WTC11 (cell line): ENCODE measurements around the gene KDM1A. TPM values are rescaled to one million over a fixed set of nuclear protein-coding genes. Genes with fewer than 3 reads are reported as not detected.
A peak's percentile ranks its signal among the peaks of the same experiment; 100 is the strongest.

Source experiments
- ATAC-seq: fragments of 200-7000 bp; cut with Tn5 transposase; 2 replicates; pipeline ENCODE4 v1.10.0; 2021; ENCODE audit warnings: mild to moderate bottlenecking, moderate library complexity
- CTCF ChIA-PET: fragments of 300-600 bp; sonication (Branson Sonifier 250); formaldehyde crosslinking; loops from one replicate; lab custom pipeline; 2021; ENCODE audit warnings: antibody characterized with exemption; lab: Charles Lee
- POLR2A ChIA-PET: fragments of 350-600 bp; sonication (Branson Sonifier 250); formaldehyde crosslinking; loops from one replicate; lab custom pipeline; 2021; ENCODE audit warnings: antibody characterized with exemption; lab: Charles Lee
- DNase-seq: peaks from one replicate; pipeline ENCODE4 v3.0.0; 2021; ENCODE audit warnings: low spot score
- H3K27ac Mint-ChIP-seq: 2 replicates; pipeline ENCODE4 v1.8.0; 2021; ENCODE audit warnings: mixed read lengths
- H3K27me3 Mint-ChIP-seq: 2 replicates; pipeline ENCODE4 v1.8.0; 2021; ENCODE audit warnings: low read depth, mild to moderate bottlenecking, moderate library complexity, mixed read lengths
- H3K36me3 Mint-ChIP-seq: 2 replicates; pipeline ENCODE4 v1.8.0; 2021; ENCODE audit warnings: mixed read lengths
- H3K4me1 Mint-ChIP-seq: 2 replicates; pipeline ENCODE4 v1.8.0; 2022; ENCODE audit warnings: mixed read lengths
- H3K4me3 Mint-ChIP-seq: 2 replicates; pipeline ENCODE4 v1.8.0; 2021; ENCODE audit warnings: mild to moderate bottlenecking, moderate library complexity, mixed read lengths
- H3K9me3 Mint-ChIP-seq: 2 replicates; pipeline ENCODE4 v1.8.0; 2021; ENCODE audit warnings: mixed read lengths
- ATF1 ChIP-seq: sonication (generic); formaldehyde crosslinking; IDR thresholded peaks from 2 replicates; pipeline ENCODE4 v1.8.1; 2023; ENCODE audit warnings: mild to moderate bottlenecking, moderate library complexity, missing genetic modification reagents
- CREM ChIP-seq: sonication (generic); formaldehyde crosslinking; IDR thresholded peaks from 2 replicates; pipeline ENCODE4 v1.8.1; 2022; ENCODE audit warnings: mild to moderate bottlenecking, missing genetic modification reagents, moderate library complexity
- ELF4 ChIP-seq: sonication (generic); formaldehyde crosslinking; IDR thresholded peaks from 2 replicates; pipeline ENCODE4 v1.8.1; 2022; ENCODE audit warnings: low read depth, mild to moderate bottlenecking, moderate library complexity, missing genetic modification reagents
- EMX1 ChIP-seq: fragments of 250-450 bp; sonication (Bioruptor Pico); IDR thresholded peaks from 2 replicates; pipeline ENCODE4 v1.8.0; 2021; ENCODE audit warnings: mild to moderate bottlenecking
- FOXK1 ChIP-seq: sonication (generic); formaldehyde crosslinking; IDR thresholded peaks from 2 replicates; pipeline ENCODE4 v1.8.0; 2022; ENCODE audit warnings: mild to moderate bottlenecking, moderate library complexity, missing genetic modification reagents
- NR1H2 ChIP-seq: sonication (generic); formaldehyde crosslinking; IDR thresholded peaks from 2 replicates; pipeline ENCODE4 v1.9.0; 2021; ENCODE audit warnings: mild to moderate bottlenecking, moderate library complexity, missing genetic modification reagents
- SMAD3 ChIP-seq: sonication (generic); formaldehyde crosslinking; IDR thresholded peaks from 2 replicates; pipeline ENCODE4 v1.8.0; 2022; ENCODE audit warnings: missing genetic modification reagents, mild to moderate bottlenecking, borderline replicate concordance
- SMAD4 ChIP-seq: sonication (generic); formaldehyde crosslinking; IDR thresholded peaks from 2 replicates; pipeline ENCODE4 v1.8.0; 2022; ENCODE audit warnings: mild to moderate bottlenecking, missing genetic modification reagents
- SP1 ChIP-seq: sonication (generic); formaldehyde crosslinking; conservative IDR thresholded peaks from 2 replicates; pipeline ENCODE4 v1.8.1; 2022; ENCODE audit warnings: missing genetic modification reagents
- TEAD1 ChIP-seq: sonication (generic); formaldehyde crosslinking; IDR thresholded peaks from 2 replicates; pipeline ENCODE4 v1.8.0; 2022; ENCODE audit warnings: mild to moderate bottlenecking, missing genetic modification reagents
- ZNF138 ChIP-seq: sonication (generic); formaldehyde crosslinking; conservative IDR thresholded peaks from 2 replicates; pipeline ENCODE4 v1.8.1; 2022; ENCODE audit warnings: mild to moderate bottlenecking, moderate library complexity, missing genetic modification reagents
- ZNF219 ChIP-seq: sonication (generic); formaldehyde crosslinking; IDR thresholded peaks from 2 replicates; pipeline ENCODE4 v1.8.0; 2023; ENCODE audit warnings: missing genetic modification reagents, mild to moderate bottlenecking, borderline replicate concordance
- total RNA-seq: library from RNA; stranded (reverse); gene quantifications from 3 replicates; pipeline ENCODE4 v1.2.3, GENCODE V29; 2021
- TF ChIP-seq, protein P1 (sequence below): sonication (generic); formaldehyde crosslinking; IDR thresholded peaks from 2 replicates; pipeline ENCODE4 v1.8.1; 2022; ENCODE audit warnings: mild to moderate bottlenecking, moderate library complexity, missing genetic modification reagents
- TF ChIP-seq, protein P2 (sequence below): sonication (generic); formaldehyde crosslinking; IDR thresholded peaks from 2 replicates; pipeline ENCODE4 v1.8.1; 2023; ENCODE audit warnings: mild to moderate bottlenecking, missing genetic modification reagents
- TF ChIP-seq, protein P3 (sequence below): sonication (generic); formaldehyde crosslinking; IDR thresholded peaks from 2 replicates; pipeline ENCODE4 v1.8.0; 2022; ENCODE audit warnings: mild to moderate bottlenecking, missing genetic modification reagents
- TF ChIP-seq, protein P4 (sequence below): sonication (generic); formaldehyde crosslinking; IDR thresholded peaks from 2 replicates; pipeline ENCODE4 v1.8.1; 2023; ENCODE audit warnings: mild to moderate bottlenecking, missing genetic modification reagents, moderate library complexity
- TF ChIP-seq, protein P5 (sequence below): sonication (generic); formaldehyde crosslinking; IDR thresholded peaks from 2 replicates; pipeline ENCODE4 v1.8.1; 2023; ENCODE audit warnings: mild to moderate bottlenecking, missing genetic modification reagents
- TF ChIP-seq, protein P6 (sequence below): fragments of 250-450 bp; sonication (Bioruptor Pico); IDR thresholded peaks from 2 replicates; pipeline ENCODE4 v1.9.0; 2021; ENCODE audit warnings: mild to moderate bottlenecking, borderline replicate concordance
- TF ChIP-seq, protein P7 (sequence below): sonication (generic); formaldehyde crosslinking; IDR thresholded peaks from 2 replicates; pipeline ENCODE4 v1.8.1; 2022; ENCODE audit warnings: missing genetic modification reagents, borderline replicate concordance
- TF ChIP-seq, protein P8 (sequence below): fragments of 250-450 bp; sonication (Bioruptor Pico); IDR thresholded peaks from 2 replicates; pipeline ENCODE4 v1.9.0; 2021; ENCODE audit warnings: mild to moderate bottlenecking

KDM1A gene
- total RNA-seq, 1 experiment from 2014 or later: 226 TPM

DNA sequence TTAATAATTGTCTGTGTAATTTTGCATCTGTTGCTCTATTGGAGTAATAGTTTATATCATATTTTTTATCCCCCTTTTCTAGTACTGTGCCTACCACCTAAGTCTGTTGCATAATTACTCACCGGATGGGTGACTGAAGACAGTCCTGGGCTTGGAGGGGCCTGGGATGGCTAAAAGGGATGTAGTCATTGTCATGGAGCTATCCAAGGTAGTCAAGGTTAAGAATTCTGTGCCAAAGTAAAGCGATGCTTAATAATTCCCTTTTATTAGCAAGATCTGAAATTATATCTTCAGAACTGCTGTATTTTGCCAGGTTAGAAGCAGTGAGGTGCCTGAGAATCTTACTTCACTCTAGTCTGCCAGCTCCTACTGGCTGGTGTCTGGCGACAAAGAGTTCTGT lies 61.6 kb downstream of the KDM1A start:
- Mint-ChIP-seq H3K36me3 (peaks cover 74% of the 10 kb centered on the region), H3K27me3 (no peaks in the 10 kb centered on the region), H3K27ac (peak overlapping the region; percentile 31), H3K9me3 (no peaks in the 10 kb centered on the region), H3K4me1 (peaks cover 7% of the 10 kb centered on the region; the same call in 1 of the 2 replicates), H3K4me3 (no peak overlapping the region)
- TF ChIP-seq SMAD3 (CRISPR knock-in tag) (no peak), ELF4 (CRISPR knock-in tag) (no peak), SMAD4 (no peak), CREM (CRISPR knock-in tag) (no peak), FOXK1 (CRISPR knock-in tag) (no peak), SP1 (CRISPR knock-in tag) (no peak), TEAD1 (CRISPR knock-in tag) (no peak), ATF1 (no peak), EMX1 (CRISPR knock-in tag) (no peak), NR1H2 (CRISPR knock-in tag) (no peak), ZNF138 (CRISPR knock-in tag) (no peak), ZNF219 (no peak)
- TF ChIP-seq, protein P1, sequence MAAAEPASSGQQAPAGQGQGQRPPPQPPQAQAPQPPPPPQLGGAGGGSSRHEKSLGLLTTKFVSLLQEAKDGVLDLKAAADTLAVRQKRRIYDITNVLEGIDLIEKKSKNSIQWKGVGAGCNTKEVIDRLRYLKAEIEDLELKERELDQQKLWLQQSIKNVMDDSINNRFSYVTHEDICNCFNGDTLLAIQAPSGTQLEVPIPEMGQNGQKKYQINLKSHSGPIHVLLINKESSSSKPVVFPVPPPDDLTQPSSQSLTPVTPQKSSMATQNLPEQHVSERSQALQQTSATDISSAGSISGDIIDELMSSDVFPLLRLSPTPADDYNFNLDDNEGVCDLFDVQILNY (CRISPR knock-in tag): no peak
- TF ChIP-seq, protein P2, sequence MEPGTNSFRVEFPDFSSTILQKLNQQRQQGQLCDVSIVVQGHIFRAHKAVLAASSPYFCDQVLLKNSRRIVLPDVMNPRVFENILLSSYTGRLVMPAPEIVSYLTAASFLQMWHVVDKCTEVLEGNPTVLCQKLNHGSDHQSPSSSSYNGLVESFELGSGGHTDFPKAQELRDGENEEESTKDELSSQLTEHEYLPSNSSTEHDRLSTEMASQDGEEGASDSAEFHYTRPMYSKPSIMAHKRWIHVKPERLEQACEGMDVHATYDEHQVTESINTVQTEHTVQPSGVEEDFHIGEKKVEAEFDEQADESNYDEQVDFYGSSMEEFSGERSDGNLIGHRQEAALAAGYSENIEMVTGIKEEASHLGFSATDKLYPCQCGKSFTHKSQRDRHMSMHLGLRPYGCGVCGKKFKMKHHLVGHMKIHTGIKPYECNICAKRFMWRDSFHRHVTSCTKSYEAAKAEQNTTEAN (CRISPR knock-in tag): no peak
- TF ChIP-seq, protein P3, sequence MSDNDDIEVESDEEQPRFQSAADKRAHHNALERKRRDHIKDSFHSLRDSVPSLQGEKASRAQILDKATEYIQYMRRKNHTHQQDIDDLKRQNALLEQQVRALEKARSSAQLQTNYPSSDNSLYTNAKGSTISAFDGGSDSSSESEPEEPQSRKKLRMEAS (CRISPR knock-in tag): no peak
- TF ChIP-seq, protein P4, sequence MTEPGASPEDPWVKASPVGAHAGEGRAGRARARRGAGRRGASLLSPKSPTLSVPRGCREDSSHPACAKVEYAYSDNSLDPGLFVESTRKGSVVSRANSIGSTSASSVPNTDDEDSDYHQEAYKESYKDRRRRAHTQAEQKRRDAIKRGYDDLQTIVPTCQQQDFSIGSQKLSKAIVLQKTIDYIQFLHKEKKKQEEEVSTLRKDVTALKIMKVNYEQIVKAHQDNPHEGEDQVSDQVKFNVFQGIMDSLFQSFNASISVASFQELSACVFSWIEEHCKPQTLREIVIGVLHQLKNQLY (CRISPR knock-in tag): no peak
- TF ChIP-seq, protein P5, sequence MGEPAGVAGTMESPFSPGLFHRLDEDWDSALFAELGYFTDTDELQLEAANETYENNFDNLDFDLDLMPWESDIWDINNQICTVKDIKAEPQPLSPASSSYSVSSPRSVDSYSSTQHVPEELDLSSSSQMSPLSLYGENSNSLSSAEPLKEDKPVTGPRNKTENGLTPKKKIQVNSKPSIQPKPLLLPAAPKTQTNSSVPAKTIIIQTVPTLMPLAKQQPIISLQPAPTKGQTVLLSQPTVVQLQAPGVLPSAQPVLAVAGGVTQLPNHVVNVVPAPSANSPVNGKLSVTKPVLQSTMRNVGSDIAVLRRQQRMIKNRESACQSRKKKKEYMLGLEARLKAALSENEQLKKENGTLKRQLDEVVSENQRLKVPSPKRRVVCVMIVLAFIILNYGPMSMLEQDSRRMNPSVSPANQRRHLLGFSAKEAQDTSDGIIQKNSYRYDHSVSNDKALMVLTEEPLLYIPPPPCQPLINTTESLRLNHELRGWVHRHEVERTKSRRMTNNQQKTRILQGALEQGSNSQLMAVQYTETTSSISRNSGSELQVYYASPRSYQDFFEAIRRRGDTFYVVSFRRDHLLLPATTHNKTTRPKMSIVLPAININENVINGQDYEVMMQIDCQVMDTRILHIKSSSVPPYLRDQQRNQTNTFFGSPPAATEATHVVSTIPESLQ (CRISPR knock-in tag): no peak
- TF ChIP-seq, protein P6, sequence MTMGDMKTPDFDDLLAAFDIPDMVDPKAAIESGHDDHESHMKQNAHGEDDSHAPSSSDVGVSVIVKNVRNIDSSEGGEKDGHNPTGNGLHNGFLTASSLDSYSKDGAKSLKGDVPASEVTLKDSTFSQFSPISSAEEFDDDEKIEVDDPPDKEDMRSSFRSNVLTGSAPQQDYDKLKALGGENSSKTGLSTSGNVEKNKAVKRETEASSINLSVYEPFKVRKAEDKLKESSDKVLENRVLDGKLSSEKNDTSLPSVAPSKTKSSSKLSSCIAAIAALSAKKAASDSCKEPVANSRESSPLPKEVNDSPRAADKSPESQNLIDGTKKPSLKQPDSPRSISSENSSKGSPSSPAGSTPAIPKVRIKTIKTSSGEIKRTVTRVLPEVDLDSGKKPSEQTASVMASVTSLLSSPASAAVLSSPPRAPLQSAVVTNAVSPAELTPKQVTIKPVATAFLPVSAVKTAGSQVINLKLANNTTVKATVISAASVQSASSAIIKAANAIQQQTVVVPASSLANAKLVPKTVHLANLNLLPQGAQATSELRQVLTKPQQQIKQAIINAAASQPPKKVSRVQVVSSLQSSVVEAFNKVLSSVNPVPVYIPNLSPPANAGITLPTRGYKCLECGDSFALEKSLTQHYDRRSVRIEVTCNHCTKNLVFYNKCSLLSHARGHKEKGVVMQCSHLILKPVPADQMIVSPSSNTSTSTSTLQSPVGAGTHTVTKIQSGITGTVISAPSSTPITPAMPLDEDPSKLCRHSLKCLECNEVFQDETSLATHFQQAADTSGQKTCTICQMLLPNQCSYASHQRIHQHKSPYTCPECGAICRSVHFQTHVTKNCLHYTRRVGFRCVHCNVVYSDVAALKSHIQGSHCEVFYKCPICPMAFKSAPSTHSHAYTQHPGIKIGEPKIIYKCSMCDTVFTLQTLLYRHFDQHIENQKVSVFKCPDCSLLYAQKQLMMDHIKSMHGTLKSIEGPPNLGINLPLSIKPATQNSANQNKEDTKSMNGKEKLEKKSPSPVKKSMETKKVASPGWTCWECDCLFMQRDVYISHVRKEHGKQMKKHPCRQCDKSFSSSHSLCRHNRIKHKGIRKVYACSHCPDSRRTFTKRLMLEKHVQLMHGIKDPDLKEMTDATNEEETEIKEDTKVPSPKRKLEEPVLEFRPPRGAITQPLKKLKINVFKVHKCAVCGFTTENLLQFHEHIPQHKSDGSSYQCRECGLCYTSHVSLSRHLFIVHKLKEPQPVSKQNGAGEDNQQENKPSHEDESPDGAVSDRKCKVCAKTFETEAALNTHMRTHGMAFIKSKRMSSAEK: no peak
- TF ChIP-seq, protein P7, sequence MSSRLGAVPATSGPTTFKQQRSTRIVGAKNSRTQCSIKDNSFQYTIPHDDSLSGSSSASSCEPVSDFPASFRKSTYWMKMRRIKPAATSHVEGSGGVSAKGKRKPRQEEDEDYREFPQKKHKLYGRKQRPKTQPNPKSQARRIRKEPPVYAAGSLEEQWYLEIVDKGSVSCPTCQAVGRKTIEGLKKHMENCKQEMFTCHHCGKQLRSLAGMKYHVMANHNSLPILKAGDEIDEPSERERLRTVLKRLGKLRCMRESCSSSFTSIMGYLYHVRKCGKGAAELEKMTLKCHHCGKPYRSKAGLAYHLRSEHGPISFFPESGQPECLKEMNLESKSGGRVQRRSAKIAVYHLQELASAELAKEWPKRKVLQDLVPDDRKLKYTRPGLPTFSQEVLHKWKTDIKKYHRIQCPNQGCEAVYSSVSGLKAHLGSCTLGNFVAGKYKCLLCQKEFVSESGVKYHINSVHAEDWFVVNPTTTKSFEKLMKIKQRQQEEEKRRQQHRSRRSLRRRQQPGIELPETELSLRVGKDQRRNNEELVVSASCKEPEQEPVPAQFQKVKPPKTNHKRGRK: no peak
- TF ChIP-seq, protein P8, sequence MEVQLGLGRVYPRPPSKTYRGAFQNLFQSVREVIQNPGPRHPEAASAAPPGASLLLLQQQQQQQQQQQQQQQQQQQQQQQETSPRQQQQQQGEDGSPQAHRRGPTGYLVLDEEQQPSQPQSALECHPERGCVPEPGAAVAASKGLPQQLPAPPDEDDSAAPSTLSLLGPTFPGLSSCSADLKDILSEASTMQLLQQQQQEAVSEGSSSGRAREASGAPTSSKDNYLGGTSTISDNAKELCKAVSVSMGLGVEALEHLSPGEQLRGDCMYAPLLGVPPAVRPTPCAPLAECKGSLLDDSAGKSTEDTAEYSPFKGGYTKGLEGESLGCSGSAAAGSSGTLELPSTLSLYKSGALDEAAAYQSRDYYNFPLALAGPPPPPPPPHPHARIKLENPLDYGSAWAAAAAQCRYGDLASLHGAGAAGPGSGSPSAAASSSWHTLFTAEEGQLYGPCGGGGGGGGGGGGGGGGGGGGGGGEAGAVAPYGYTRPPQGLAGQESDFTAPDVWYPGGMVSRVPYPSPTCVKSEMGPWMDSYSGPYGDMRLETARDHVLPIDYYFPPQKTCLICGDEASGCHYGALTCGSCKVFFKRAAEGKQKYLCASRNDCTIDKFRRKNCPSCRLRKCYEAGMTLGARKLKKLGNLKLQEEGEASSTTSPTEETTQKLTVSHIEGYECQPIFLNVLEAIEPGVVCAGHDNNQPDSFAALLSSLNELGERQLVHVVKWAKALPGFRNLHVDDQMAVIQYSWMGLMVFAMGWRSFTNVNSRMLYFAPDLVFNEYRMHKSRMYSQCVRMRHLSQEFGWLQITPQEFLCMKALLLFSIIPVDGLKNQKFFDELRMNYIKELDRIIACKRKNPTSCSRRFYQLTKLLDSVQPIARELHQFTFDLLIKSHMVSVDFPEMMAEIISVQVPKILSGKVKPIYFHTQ (CRISPR knock-in tag): no peak
- ChIA-PET POLR2A (no interaction called here), CTCF (interaction anchor here (0.8 to 3.3 kb wide), 9 partner anchors 14 to 135 kb away, joined by 3 to 32 read pairs (median 4); no protein-coding TSS in a partner anchor)
- DNase-seq (no peak), ATAC-seq (no peak)
